Suprapubic skin (tissue), 3 donors: ENCODE measurements around the gene ZBTB40.

Source experiments
- POLR2AphosphoS5 ChIP-seq, 3 donors: sonication (generic); formaldehyde crosslinking; IDR thresholded peaks; one replicate each; pipeline ENCODE4 v1.6.1; 2017; ENCODE audit warnings: antibody characterized with exemption in 3 of 3
- TF ChIP-seq, protein P1 (sequence below), 2 donors: fragments of 200-600 bp in 1 of 2; fragments of 450-650 bp in 1 of 2; sonication (generic) in 1 of 2; IDR thresholded peaks; one replicate each; pipeline ENCODE4 v1.5.1; 2016 to 2019; ENCODE audit warnings: antibody characterized with exemption in 2 of 2, mild to moderate bottlenecking in 1 of 2, moderate library complexity in 1 of 2

DNA sequence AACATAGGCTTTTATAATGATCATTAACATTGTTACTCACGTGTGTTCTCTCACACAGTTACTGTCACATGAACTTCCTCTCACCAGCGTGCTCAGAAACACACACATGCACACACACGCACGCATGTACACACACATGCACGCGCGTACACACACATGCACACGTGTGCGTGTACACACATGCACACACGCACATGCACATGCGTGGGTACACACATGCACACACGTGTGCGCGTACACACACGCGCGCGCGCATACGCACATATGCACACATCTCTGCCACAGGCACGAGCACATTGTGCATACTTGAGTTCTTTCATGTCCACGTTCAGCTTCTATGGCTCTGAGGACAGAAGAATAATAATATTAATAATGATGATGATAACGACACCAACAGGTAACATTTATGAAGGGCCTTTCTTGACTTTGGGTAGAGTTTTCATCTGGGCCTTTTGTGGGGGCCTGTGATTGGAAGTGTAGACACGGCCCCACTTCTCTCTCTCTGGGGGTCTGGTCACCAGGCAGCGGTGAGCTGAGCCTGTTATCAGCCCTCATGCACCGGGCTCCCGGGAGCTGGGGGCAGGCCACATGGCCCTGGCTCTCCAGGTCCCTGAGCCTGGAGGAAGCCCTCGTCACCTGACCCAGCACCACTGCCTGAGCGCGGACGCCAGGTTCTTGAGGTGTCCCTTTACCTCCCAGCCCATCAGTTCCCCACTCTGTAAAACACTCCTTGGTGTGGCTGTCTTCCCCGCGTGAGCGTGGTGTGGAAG, 118.7 kb downstream of the ZBTB40 start:
- TF ChIP-seq, protein P1, sequence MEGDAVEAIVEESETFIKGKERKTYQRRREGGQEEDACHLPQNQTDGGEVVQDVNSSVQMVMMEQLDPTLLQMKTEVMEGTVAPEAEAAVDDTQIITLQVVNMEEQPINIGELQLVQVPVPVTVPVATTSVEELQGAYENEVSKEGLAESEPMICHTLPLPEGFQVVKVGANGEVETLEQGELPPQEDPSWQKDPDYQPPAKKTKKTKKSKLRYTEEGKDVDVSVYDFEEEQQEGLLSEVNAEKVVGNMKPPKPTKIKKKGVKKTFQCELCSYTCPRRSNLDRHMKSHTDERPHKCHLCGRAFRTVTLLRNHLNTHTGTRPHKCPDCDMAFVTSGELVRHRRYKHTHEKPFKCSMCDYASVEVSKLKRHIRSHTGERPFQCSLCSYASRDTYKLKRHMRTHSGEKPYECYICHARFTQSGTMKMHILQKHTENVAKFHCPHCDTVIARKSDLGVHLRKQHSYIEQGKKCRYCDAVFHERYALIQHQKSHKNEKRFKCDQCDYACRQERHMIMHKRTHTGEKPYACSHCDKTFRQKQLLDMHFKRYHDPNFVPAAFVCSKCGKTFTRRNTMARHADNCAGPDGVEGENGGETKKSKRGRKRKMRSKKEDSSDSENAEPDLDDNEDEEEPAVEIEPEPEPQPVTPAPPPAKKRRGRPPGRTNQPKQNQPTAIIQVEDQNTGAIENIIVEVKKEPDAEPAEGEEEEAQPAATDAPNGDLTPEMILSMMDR (IDR thresholded peaks at IDR 0.05): no peak
- TF ChIP-seq POLR2AphosphoS5 (IDR thresholded peaks at IDR 0.05): no peak
